Karpas-422 (cell line): Measurements from ENCODE around the gene OLR1. TPM values are rescaled to one million over a fixed set of nuclear protein-coding genes. Genes with fewer than 3 reads are reported as not detected.

ENCODE experiments used
- DNase-seq: peaks from one replicate; pipeline ENCODE4 v3.0.0-alpha.2; 2015
- H2AFZ ChIP-seq: fragments of 200-600 bp; sonication (generic); 2 replicates; pipeline ENCODE4 v1.6.1; 2014; ENCODE audit warnings: antibody characterized with exemption, low read length, mixed read lengths
- H3K27ac ChIP-seq: fragments of 200-600 bp; sonication (generic); 2 replicates; pipeline ENCODE4 v1.5.1; 2014; ENCODE audit warnings: mild to moderate bottlenecking, low read length, moderate library complexity
- H3K27me3 ChIP-seq: fragments of 200-600 bp; sonication (generic); 2 replicates; pipeline ENCODE4 v1.6.1; 2014; ENCODE audit warnings: low read length, mixed read lengths
- H3K36me3 ChIP-seq: fragments of 200-600 bp; sonication (generic); 2 replicates; pipeline ENCODE4 v1.6.1; 2014; ENCODE audit warnings: low read length, mixed read lengths; ENCODE audit not compliant: insufficient read depth
- H3K4me1 ChIP-seq: fragments of 200-600 bp; sonication (generic); 2 replicates; pipeline ENCODE4 v1.6.1; 2014; ENCODE audit warnings: mild to moderate bottlenecking, low read length, mixed read lengths
- H3K4me2 ChIP-seq: fragments of 200-600 bp; sonication (generic); 2 replicates; pipeline ENCODE4 v1.6.1; 2014; ENCODE audit warnings: low read length, low read depth, mild to moderate bottlenecking; ENCODE audit not compliant: poor library complexity, severe bottlenecking
- H3K4me3 ChIP-seq: fragments of 200-600 bp; sonication (generic); 2 replicates; pipeline ENCODE4 v1.5.1; 2014; ENCODE audit warnings: mild to moderate bottlenecking, antibody characterized with exemption, low read length, mixed read lengths
- H3K79me2 ChIP-seq: fragments of 200-600 bp; sonication (generic); 2 replicates; pipeline ENCODE4 v1.6.1; 2014; ENCODE audit warnings: mild to moderate bottlenecking, low read length, mixed read lengths
- H3K9ac ChIP-seq: fragments of 200-600 bp; sonication (generic); 2 replicates; pipeline ENCODE4 v1.6.0; 2014; ENCODE audit warnings: low read length
- H3K9me2 ChIP-seq: fragments of 200-600 bp; sonication (generic), shearing (Covaris generic); replicated peaks from 2 replicates; pipeline ENCODE4 v1.6.0; 2014; ENCODE audit warnings: mild to moderate bottlenecking, low read length, moderate library complexity; ENCODE audit not compliant: insufficient read depth
- H3K9me3 ChIP-seq: fragments of 300-700, 200-600 bp; sonication (generic); 2 replicates; pipeline ENCODE4 v1.6.1; 2014; ENCODE audit warnings: low read length, mixed read lengths
- H4K20me1 ChIP-seq: fragments of 200-600 bp; sonication (generic); 2 replicates; pipeline ENCODE4 v1.6.1; 2014; ENCODE audit warnings: mild to moderate bottlenecking, antibody characterized with exemption, low read length, low read depth; ENCODE audit not compliant: insufficient read depth
- total RNA-seq: library from RNA; depleted of rRNA; stranded (reverse); fragments of >200 nt; shearing (Covaris generic); gene quantifications from 2 replicates; pipeline ENCODE4 v1.2.3, GENCODE V29; 2014; ENCODE audit warnings: low replicate concordance

OLR1 gene
- total RNA-seq, 1 experiment from 2014 or later, result not detected

GRCh38 chr12:10169104-10169503 lies 2.8 kb downstream of the OLR1 start:
- Histone ChIP-seq H3K4me1 (peaks cover 7% of the 10 kb centered on the region), H3K79me2 (no peaks in the 10 kb centered on the region), H3K4me2 (no peak overlapping the region), H4K20me1 (no peaks in the 10 kb centered on the region), H3K9me3 (no peaks in the 10 kb centered on the region), H2AFZ (no peak overlapping the region), H3K9me2 (no peaks in the 10 kb centered on the region), H3K27me3 (no peaks in the 10 kb centered on the region), H3K4me3 (no peak overlapping the region), H3K9ac (no peak overlapping the region), H3K27ac (no peak overlapping the region), H3K36me3 (no peaks in the 10 kb centered on the region)
- no peak for DNase-seq

GRCh38 chr12:10167599-10167998 lies 4.3 kb downstream of the OLR1 start:
- H3K27ac ChIP-seq, result no peak overlapping the region
- DNase-seq, result no peak
- H4K20me1 ChIP-seq, result no peaks in the 10 kb centered on the region
- H3K4me1 ChIP-seq, result peaks cover 7% of the 10 kb centered on the region
- no peaks in the 10 kb centered on the region for H3K9me3 ChIP-seq
- no peaks in the 10 kb centered on the region for H3K79me2 ChIP-seq
- H3K4me3 ChIP-seq, result no peak overlapping the region
- H3K36me3 ChIP-seq, result no peaks in the 10 kb centered on the region
- H2AFZ ChIP-seq, result no peak overlapping the region
- no peaks in the 10 kb centered on the region for H3K9me2 ChIP-seq
- no peak overlapping the region for H3K9ac ChIP-seq
- no peak overlapping the region for H3K4me2 ChIP-seq
- no peaks in the 10 kb centered on the region for H3K27me3 ChIP-seq

- H3K79me2 ChIP-seq, result no peaks in the 10 kb centered on the region
- H3K36me3 ChIP-seq, result no peaks in the 10 kb centered on the region
Measured at GRCh38 chr12:10165421-10165820, 6.5 kb downstream of the OLR1 start.

GRCh38 chr12:10163084-10163483 lies 8.8 kb downstream of the OLR1 start:
- DNase-seq, result no peak
- H3K27ac ChIP-seq, result no peak overlapping the region
- no peaks in the 10 kb centered on the region for H3K36me3 ChIP-seq
- H3K79me2 ChIP-seq, result no peaks in the 10 kb centered on the region
- H3K4me2 ChIP-seq, result no peak overlapping the region
- no peaks in the 10 kb centered on the region for H3K4me1 ChIP-seq
- H2AFZ ChIP-seq, result no peak overlapping the region
- no peak overlapping the region for H3K9ac ChIP-seq
- no peaks in the 10 kb centered on the region for H4K20me1 ChIP-seq
- H3K4me3 ChIP-seq, result no peak overlapping the region
- no peaks in the 10 kb centered on the region for H3K9me3 ChIP-seq
- no peaks in the 10 kb centered on the region; the same call in 1 of the 2 replicates for H3K27me3 ChIP-seq
- no peaks in the 10 kb centered on the region for H3K9me2 ChIP-seq

More at GRCh38 chr12:10165421-10165820, 6.5 kb downstream of the OLR1 start:
- H3K4me3 ChIP-seq, result no peak overlapping the region
- H3K9me3 ChIP-seq, result no peaks in the 10 kb centered on the region
- H4K20me1 ChIP-seq, result no peaks in the 10 kb centered on the region
- H3K9ac ChIP-seq, result no peak overlapping the region
- no peaks in the 10 kb centered on the region for H3K27me3 ChIP-seq
- no peak for DNase-seq
- H3K4me2 ChIP-seq, result no peak overlapping the region
- H3K4me1 ChIP-seq, result peaks cover 7% of the 10 kb centered on the region
- no peak overlapping the region for H2AFZ ChIP-seq
- no peaks in the 10 kb centered on the region for H3K9me2 ChIP-seq
- H3K27ac ChIP-seq, result no peak overlapping the region

DNA sequence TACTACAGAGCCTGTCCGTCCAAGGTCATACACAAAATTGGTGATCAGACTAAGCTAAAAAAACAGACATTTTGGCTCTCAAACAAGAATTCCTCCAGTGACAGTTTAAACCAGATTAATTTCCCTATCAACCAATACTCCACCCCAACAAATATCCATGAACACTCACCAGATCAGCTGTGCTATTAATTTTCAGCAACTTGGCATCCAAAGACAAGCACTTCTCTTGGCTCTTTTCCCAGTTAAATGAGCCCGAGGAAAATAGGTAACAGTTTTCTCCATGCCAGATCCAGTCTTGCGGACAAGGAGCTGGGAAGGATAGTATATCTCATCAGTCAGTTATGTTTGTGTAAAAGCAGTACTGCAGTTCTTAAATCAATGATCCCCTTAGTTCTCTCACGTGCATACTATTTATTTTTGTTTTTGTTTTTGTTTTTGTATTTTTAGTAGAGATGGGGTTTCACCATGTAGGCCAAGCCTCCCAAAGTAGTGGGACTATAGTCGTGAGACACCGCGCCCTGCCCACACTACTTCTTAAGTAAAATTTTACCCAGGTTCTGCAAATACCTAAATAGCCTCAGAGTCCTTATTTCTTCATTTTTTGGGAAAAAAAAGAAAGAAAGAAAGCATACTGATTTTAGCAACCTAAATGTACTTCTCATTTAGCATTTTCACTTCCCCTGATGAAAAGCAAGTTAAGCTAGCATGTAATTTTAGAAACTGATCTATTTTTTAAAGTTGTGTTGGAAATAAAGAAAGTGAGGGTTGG lies 11.1 kb downstream of the OLR1 start:
- Histone ChIP-seq H3K79me2 (no peaks in the 10 kb centered on the region), H3K9me2 (no peaks in the 10 kb centered on the region), H3K4me1 (no peaks in the 10 kb centered on the region), H3K4me3 (no peak overlapping the region), H3K9ac (no peak overlapping the region), H3K36me3 (no peaks in the 10 kb centered on the region), H3K9me3 (no peaks in the 10 kb centered on the region), H3K4me2 (no peak overlapping the region), H3K27me3 (no peaks in the 10 kb centered on the region; the same call in 1 of the 2 replicates), H2AFZ (no peak overlapping the region), H3K27ac (no peak overlapping the region), H4K20me1 (no peaks in the 10 kb centered on the region)
- DNase-seq, result no peak

- no peak overlapping the region for H3K9ac ChIP-seq
- no peak overlapping the region for H3K4me2 ChIP-seq
- no peaks in the 10 kb centered on the region for H3K36me3 ChIP-seq
- H3K9me3 ChIP-seq, result no peaks in the 10 kb centered on the region
- no peak overlapping the region for H3K4me3 ChIP-seq
- no peaks in the 10 kb centered on the region; the same call in 1 of the 2 replicates for H3K27me3 ChIP-seq
- no peaks in the 10 kb centered on the region for H3K9me2 ChIP-seq
- H3K4me1 ChIP-seq, result no peaks in the 10 kb centered on the region
- no peaks in the 10 kb centered on the region for H3K79me2 ChIP-seq
- H2AFZ ChIP-seq, result no peak overlapping the region
- no peak overlapping the region for H3K27ac ChIP-seq
- DNase-seq, result no peak
- no peaks in the 10 kb centered on the region for H4K20me1 ChIP-seq
Measured at GRCh38 chr12:10159280-10159679, 12.7 kb downstream of the OLR1 start.

DNA sequence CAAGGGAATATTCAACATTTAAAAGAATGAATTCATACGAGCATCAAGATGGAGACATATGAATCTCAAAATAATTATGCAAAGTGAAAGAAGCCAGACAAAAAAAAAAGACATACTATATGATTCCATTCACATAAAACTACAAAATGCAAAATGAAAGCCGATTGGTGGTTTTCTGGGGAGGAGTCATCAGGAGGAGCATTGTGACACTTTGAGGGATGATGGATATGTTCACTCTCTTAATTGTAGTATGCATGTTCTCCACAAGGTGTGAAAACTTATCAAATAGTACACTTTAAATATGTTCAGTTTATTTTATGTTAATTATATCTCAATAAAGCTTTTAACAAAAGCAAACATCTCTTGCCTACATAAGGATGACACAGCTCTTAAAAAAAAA lies 13.5 kb downstream of the OLR1 start:
- Histone ChIP-seq H3K4me3 (no peak overlapping the region), H2AFZ (no peak overlapping the region), H3K27ac (no peak overlapping the region), H3K9me3 (no peaks in the 10 kb centered on the region), H4K20me1 (no peaks in the 10 kb centered on the region), H3K4me2 (no peak overlapping the region), H3K27me3 (no peaks in the 10 kb centered on the region; the same call in 1 of the 2 replicates), H3K79me2 (no peaks in the 10 kb centered on the region), H3K4me1 (no peaks in the 10 kb centered on the region), H3K9me2 (no peaks in the 10 kb centered on the region), H3K9ac (no peak overlapping the region), H3K36me3 (no peaks in the 10 kb centered on the region)
- no peak for DNase-seq

- Histone ChIP-seq H4K20me1 (no peaks in the 10 kb centered on the region), H3K9me2 (no peaks in the 10 kb centered on the region), H3K79me2 (no peaks in the 10 kb centered on the region), H3K27me3 (no peaks in the 10 kb centered on the region; the same call in 1 of the 2 replicates), H2AFZ (no peak overlapping the region), H3K27ac (no peak overlapping the region), H3K9ac (no peak overlapping the region), H3K4me3 (no peak overlapping the region), H3K4me2 (no peak overlapping the region), H3K36me3 (no peaks in the 10 kb centered on the region), H3K4me1 (no peaks in the 10 kb centered on the region), H3K9me3 (no peaks in the 10 kb centered on the region)
- no peak for DNase-seq
Measured at GRCh38 chr12:10155966-10156365, 16.0 kb downstream of the OLR1 start.
